Uterus (tissue), 2 donors: ENCODE data around the gene CHST11.

Experiments used
- CTCF ChIP-seq, 4 experiments: fragments of 200-600 bp in 2 of 4; fragments of 450-650 bp in 2 of 4; sonication (generic) in 2 of 4; IDR thresholded peaks; one replicate each; pipeline ENCODE4 v1.5.1; 2016 to 2019; ENCODE audit warnings: antibody characterized with exemption in 4 of 4, mild to moderate bottlenecking in 2 of 4, moderate library complexity in 1 of 4
- POLR2A ChIP-seq, 2 donors: fragments of 450-650 bp; IDR thresholded peaks; one replicate each; pipeline ENCODE4 v1.6.1; 2016; ENCODE audit warnings: antibody characterized with exemption in 2 of 2, mild to moderate bottlenecking in 1 of 2, moderate library complexity in 1 of 2

GRCh38 chr12:104520242-104520900 is 63.6 kb downstream of the CHST11 start:
- TF ChIP-seq CTCF (IDR thresholded peaks at IDR 0.05) (no peak), POLR2A (IDR thresholded peaks at IDR 0.05) (no peak)
